Naive thymus-derived CD4-positive, alpha-beta T cell (primary cell): Measurements from ENCODE around the gene PKD2L2. TPM values are rescaled to one million over a fixed set of nuclear protein-coding genes. Genes with fewer than 3 reads are reported as not detected.

Experiments used
- ATAC-seq: fragments of 150-1000 bp; cut with Tn5 transposase; 2 replicates; pipeline ENCODE4 v1.10.0; 2021; ENCODE audit warnings: mild to moderate bottlenecking, moderate library complexity
- CTCF ChIA-PET: fragments of 350-600 bp; sonication (Branson Sonifier 250); formaldehyde crosslinking; loops from one replicate; lab custom pipeline; 2021; ENCODE audit warnings: antibody characterized with exemption; lab: Charles Lee
- POLR2A ChIA-PET: fragments of 350-600 bp; sonication (Branson Sonifier 250); formaldehyde crosslinking; loops from one replicate; lab custom pipeline; 2021; ENCODE audit warnings: antibody characterized with exemption, inconsistent platforms; lab: Charles Lee
- DNase-seq, 9 donors: peaks; one replicate each; pipeline versions ENCODE4 v3.0.0 to v3.0.0-alpha.2; 2020 to 2022; ENCODE audit warnings: mixed read lengths in 1 of 9
- H3K27ac ChIP-seq: one replicate; pipeline ENCODE4 v1.7.0; 2013; ENCODE audit warnings: mild to moderate bottlenecking, low read depth, low read length, moderate library complexity
- H3K27me3 ChIP-seq, 2 donors: one replicate each; pipeline ENCODE4 v1.7.0; 2013; ENCODE audit warnings: low read length in 2 of 2, mild to moderate bottlenecking in 2 of 2, moderate library complexity in 2 of 2; ENCODE audit not compliant: control insufficient read depth in 2 of 2, insufficient read depth in 2 of 2
- H3K36me3 ChIP-seq, 3 experiments: 1 replicate in 2 of 3; 2 replicates in 1 of 3; pipeline ENCODE4 v1.7.0; 2013; ENCODE audit warnings: low read length in 3 of 3, mild to moderate bottlenecking in 3 of 3, moderate library complexity in 1 of 3; ENCODE audit not compliant: insufficient read depth in 3 of 3, control insufficient read depth in 2 of 3
- H3K4me1 ChIP-seq, 2 donors: one replicate each; pipeline ENCODE4 v1.7.0; 2013; ENCODE audit warnings: low read length in 2 of 2, mild to moderate bottlenecking in 2 of 2, moderate library complexity in 1 of 2; ENCODE audit not compliant: control insufficient read depth in 2 of 2, insufficient read depth in 2 of 2
- H3K4me3 ChIP-seq: 2 replicates; pipeline ENCODE4 v1.7.0; 2013; ENCODE audit warnings: mild to moderate bottlenecking, low read length
- H3K9me3 ChIP-seq, 3 experiments: 1 replicate in 2 of 3; 2 replicates in 1 of 3; pipeline ENCODE4 v1.7.0; 2013; ENCODE audit warnings: low read length in 3 of 3; ENCODE audit not compliant: control insufficient read depth in 2 of 3
- H3K27ac Mint-ChIP-seq, 9 donors: one replicate each; pipeline ENCODE4 v1.8.0; 2020 to 2022; ENCODE audit warnings: mixed read lengths in 9 of 9, mild to moderate bottlenecking in 8 of 9, moderate library complexity in 5 of 9, inconsistent platforms in 2 of 9
- H3K27me3 Mint-ChIP-seq, 5 donors: one replicate each; pipeline ENCODE4 v1.8.0; 2021 to 2022; ENCODE audit warnings: mixed read lengths in 5 of 5, mild to moderate bottlenecking in 1 of 5
- H3K36me3 Mint-ChIP-seq, 5 donors: one replicate each; pipeline ENCODE4 v1.8.0; 2020 to 2022; ENCODE audit warnings: mixed read lengths in 5 of 5, mild to moderate bottlenecking in 3 of 5, inconsistent platforms in 1 of 5
- H3K4me1 Mint-ChIP-seq, 7 donors: one replicate each; pipeline ENCODE4 v1.8.0; 2020 to 2022; ENCODE audit warnings: mixed read lengths in 7 of 7, mild to moderate bottlenecking in 3 of 7, inconsistent platforms in 1 of 7
- H3K4me3 Mint-ChIP-seq, 10 donors: one replicate each; pipeline ENCODE4 v1.8.0; 2020 to 2022; ENCODE audit warnings: mild to moderate bottlenecking in 10 of 10, mixed read lengths in 10 of 10, moderate library complexity in 6 of 10, inconsistent platforms in 2 of 10
- H3K9me3 Mint-ChIP-seq, 11 donors: one replicate each; pipeline ENCODE4 v1.8.0; 2020 to 2022; ENCODE audit warnings: mixed read lengths in 11 of 11, mild to moderate bottlenecking in 4 of 11, inconsistent platforms in 1 of 11, moderate library complexity in 1 of 11
- intact Hi-C, 2 donors: fragments of 100-400 bp; cut with micrococcal nuclease; formaldehyde crosslinking; loops; one replicate each; pipeline ENCODE4 v1.15.1; 2023
- polyA plus RNA-seq, 2 donors: library from polyadenylated mRNA; unstranded; fragments of 300-500 nt; fragmentation: Illumina TruSeq; gene quantifications; one replicate each; pipeline ENCODE4 v1.2.3, GENCODE V29; 2021
- total RNA-seq, 6 experiments: library from RNA in 5 of 6; stranded (reverse) in 5 of 6; gene quantifications; 1 replicate in 5 of 6; 2 replicates in 1 of 6; pipeline ENCODE4 v1.2.3 and lab custom pipeline; 2021 to 2026

PKD2L2 gene
- total and polyA plus RNA-seq, 7 experiments from 2014 or later: 0.26 to 1.2 (median 0.46) TPM; not detected in 3

DNA sequence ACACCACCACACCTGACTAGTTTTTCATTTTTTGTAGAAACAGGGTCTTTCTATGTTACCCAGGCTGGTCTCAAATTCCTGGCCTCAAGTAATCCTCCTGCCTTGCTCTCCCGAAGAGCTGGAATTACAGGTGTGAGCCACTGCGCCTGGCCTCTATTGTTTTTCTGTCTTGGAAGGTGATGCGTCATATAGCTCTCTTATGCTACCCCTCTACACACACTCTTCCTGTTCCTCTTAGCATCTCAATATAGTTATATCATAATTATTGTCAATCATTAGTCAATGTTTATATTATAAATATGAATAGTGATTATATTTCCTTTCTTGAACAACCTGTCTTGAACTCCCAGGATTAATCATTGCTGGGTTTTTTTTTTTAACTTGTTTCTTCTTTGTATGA lies 7.3 kb downstream of the PKD2L2 start:
- Mint-ChIP-seq H3K27ac (peak overlapping the region in 1 of 9 donors; percentile 14), H3K27me3 (peaks cover 0 to 5% (median 4%) of the 10 kb centered on the region in 5 donors), H3K36me3 (no peaks in the 10 kb centered on the region), H3K9me3 (no peaks in the 10 kb centered on the region), H3K4me3 (no peak overlapping the region), H3K4me1 (peaks cover 0 to 5% (median 0%) of the 10 kb centered on the region in 7 donors)
- intact Hi-C loops: no loop called here
- no peak overlapping the region for H3K27ac ChIP-seq
- H3K36me3 ChIP-seq: no peaks in the 10 kb centered on the region
- no peaks in the 10 kb centered on the region for H3K4me1 ChIP-seq
- POLR2A ChIA-PET: interaction anchor here (0.7 kb wide), 1 partner anchor 43 kb away, joined by 3 read pairs; no protein-coding TSS in a partner anchor
- H3K27me3 ChIP-seq: no peaks in the 10 kb centered on the region
- CTCF ChIA-PET: interaction anchor here (0.6 kb wide), 1 partner anchor 136 kb away, joined by 11 read pairs; no protein-coding TSS in a partner anchor
- ATAC-seq: no peak
- no peaks in the 10 kb centered on the region for H3K9me3 ChIP-seq
- no peak for DNase-seq
- H3K4me3 ChIP-seq: no peak overlapping the region

GRCh38 chr5:137899493-137899892 lies 10.2 kb downstream of the PKD2L2 start:
- no peaks in the 10 kb centered on the region for H3K9me3 Mint-ChIP-seq
- no peaks in the 10 kb centered on the region for H3K36me3 Mint-ChIP-seq
- no peaks in the 10 kb centered on the region for H3K27me3 ChIP-seq
- peaks cover 0 to 5% (median 0%) of the 10 kb centered on the region in 7 donors for H3K4me1 Mint-ChIP-seq
- no peak overlapping the region for H3K27ac ChIP-seq
- no peaks in the 10 kb centered on the region for H3K36me3 ChIP-seq
- peaks cover 0 to 9% (median 4%) of the 10 kb centered on the region in 5 donors for H3K27me3 Mint-ChIP-seq
- POLR2A ChIA-PET: no interaction called here
- ATAC-seq: no peak
- H3K9me3 ChIP-seq: no peaks in the 10 kb centered on the region
- no peaks in the 10 kb centered on the region for H3K4me1 ChIP-seq
- H3K4me3 ChIP-seq: no peak overlapping the region
- no peak overlapping the region for H3K4me3 Mint-ChIP-seq
- no peak overlapping the region for H3K27ac Mint-ChIP-seq
- intact Hi-C loops: no loop called here
- no peak for DNase-seq
- CTCF ChIA-PET: no interaction called here

GRCh38 chr5:137901011-137901817 lies 12.0 kb downstream of the PKD2L2 start:
- Mint-ChIP-seq H3K4me3 (no peak overlapping the region), H3K27me3 (peaks cover 0 to 8% (median 0%) of the 10 kb centered on the region in 5 donors), H3K27ac (no peak overlapping the region), H3K36me3 (no peaks in the 10 kb centered on the region), H3K9me3 (no peaks in the 10 kb centered on the region), H3K4me1 (peaks cover 0 to 5% (median 0%) of the 10 kb centered on the region in 7 donors)
- Histone ChIP-seq H3K4me1 (no peaks in the 10 kb centered on the region), H3K9me3 (no peaks in the 10 kb centered on the region), H3K27ac (no peak overlapping the region), H3K27me3 (no peaks in the 10 kb centered on the region), H3K4me3 (no peak overlapping the region), H3K36me3 (no peaks in the 10 kb centered on the region)
- ChIA-PET CTCF (interaction anchor here (0.7 kb wide), 1 partner anchor 271 kb away, joined by 4 read pairs; no protein-coding TSS in a partner anchor), POLR2A (no interaction called here)
- intact Hi-C loops: no loop called here
- DNase-seq (no peak), ATAC-seq (no peak)

DNA sequence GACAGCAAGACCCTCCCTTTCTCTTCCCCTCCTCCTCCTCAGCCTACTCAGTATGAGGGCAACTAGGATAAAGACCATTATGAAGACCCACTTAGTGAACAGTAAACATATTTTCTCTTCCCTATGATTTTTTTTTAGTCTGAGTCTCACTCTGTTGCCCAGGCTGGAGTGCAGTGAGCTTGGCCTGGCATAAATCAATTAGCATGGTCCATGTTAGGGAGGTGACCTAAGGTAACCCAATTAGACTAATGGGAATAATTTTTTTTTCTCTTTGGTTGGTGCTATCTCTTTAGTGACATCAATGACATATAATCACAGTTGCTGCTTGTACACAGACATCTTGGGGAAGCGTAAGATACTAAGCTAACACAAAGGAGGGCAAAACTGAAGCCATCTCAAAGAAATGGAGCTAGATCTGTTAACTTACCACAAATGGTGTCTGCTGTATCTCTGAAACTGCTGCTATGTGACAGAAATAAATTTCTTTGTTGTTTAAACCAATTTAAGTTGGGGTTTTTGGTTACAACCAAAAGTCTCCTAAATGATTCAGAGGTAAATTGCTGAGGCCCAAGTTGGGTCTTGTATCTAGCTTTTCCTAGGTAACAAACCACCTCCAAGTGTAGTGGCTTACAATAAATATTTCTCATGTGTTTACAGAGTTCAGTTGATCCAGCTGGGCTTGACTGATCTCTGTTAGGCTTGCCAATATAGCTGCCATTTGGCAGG lies 13.3 kb downstream of the PKD2L2 start:
- DNase-seq (no peak), ATAC-seq (no peak)
- CTCF ChIA-PET: no interaction called here
- Histone ChIP-seq H3K9me3 (no peaks in the 10 kb centered on the region), H3K36me3 (no peaks in the 10 kb centered on the region), H3K27me3 (no peaks in the 10 kb centered on the region), H3K4me3 (no peak overlapping the region), H3K4me1 (no peaks in the 10 kb centered on the region), H3K27ac (no peak overlapping the region)
- Mint-ChIP-seq H3K36me3 (no peaks in the 10 kb centered on the region), H3K4me3 (no peak overlapping the region), H3K9me3 (no peaks in the 10 kb centered on the region), H3K27me3 (peaks cover 0 to 7% (median 0%) of the 10 kb centered on the region in 5 donors), H3K27ac (no peak overlapping the region), H3K4me1 (peaks cover 0 to 5% (median 0%) of the 10 kb centered on the region in 7 donors)
- intact Hi-C loops: no loop called here
- POLR2A ChIA-PET: interaction anchor here (1.2 kb wide), 1 partner anchor 13 kb away, joined by 3 read pairs; the partner anchor contains the start of gene PKD2L2

DNA sequence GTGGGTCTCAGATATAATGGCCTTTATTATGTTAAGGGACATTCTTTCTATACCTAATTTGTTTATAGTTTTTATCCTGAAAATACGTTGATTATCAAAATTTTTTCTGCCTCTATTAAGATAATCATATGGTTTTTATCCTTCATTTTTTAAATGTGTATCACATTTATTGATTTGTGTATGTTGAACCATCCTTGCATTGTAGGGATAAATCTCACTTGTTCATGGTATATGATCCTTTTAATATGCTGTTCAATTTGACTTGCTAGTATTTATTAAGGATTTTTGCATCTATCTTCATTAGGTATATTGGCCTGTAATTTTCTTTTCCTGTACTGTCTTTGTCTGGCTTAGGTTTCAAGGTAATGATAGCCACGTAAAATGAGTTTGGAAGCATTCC lies 25.5 kb downstream of the PKD2L2 start:
- Mint-ChIP-seq H3K9me3 (peaks cover 0 to 44% (median 21%) of the 10 kb centered on the region in 11 donors), H3K4me3 (no peak overlapping the region), H3K36me3 (peaks cover 0 to 9% (median 4%) of the 10 kb centered on the region in 5 donors), H3K27ac (no peak overlapping the region), H3K27me3 (peaks cover 2 to 17% (median 8%) of the 10 kb centered on the region in 5 donors), H3K4me1 (no peaks in the 10 kb centered on the region)
- ATAC-seq (no peak), DNase-seq (no peak)
- Histone ChIP-seq H3K27ac (no peak overlapping the region), H3K9me3 (peaks cover 0 to 8% (median 0%) of the 10 kb centered on the region in 3 experiments), H3K36me3 (no peaks in the 10 kb centered on the region), H3K27me3 (no peaks in the 10 kb centered on the region), H3K4me1 (no peaks in the 10 kb centered on the region), H3K4me3 (no peak overlapping the region)
- CTCF ChIA-PET: no interaction called here
- intact Hi-C loops: no loop called here
- POLR2A ChIA-PET: no interaction called here

GRCh38 chr5:137916923-137917322 lies 27.7 kb downstream of the PKD2L2 start:
- H3K27me3 ChIP-seq: no peaks in the 10 kb centered on the region
- H3K27ac ChIP-seq: no peak overlapping the region
- H3K27ac Mint-ChIP-seq: no peak overlapping the region
- H3K36me3 Mint-ChIP-seq: peaks cover 0 to 6% (median 4%) of the 10 kb centered on the region in 5 donors
- intact Hi-C loops: no loop called here
- H3K36me3 ChIP-seq: no peaks in the 10 kb centered on the region
- no peak for DNase-seq
- H3K4me3 Mint-ChIP-seq: peak overlapping the region in 1 of 10 donors; percentile 0
- ChIA-PET CTCF (no interaction called here), POLR2A (no interaction called here)
- no peaks in the 10 kb centered on the region for H3K4me1 ChIP-seq
- peaks cover 0 to 17% (median 0%) of the 10 kb centered on the region in 5 donors for H3K27me3 Mint-ChIP-seq
- no peaks in the 10 kb centered on the region for H3K4me1 Mint-ChIP-seq
- H3K9me3 ChIP-seq: peaks cover 0 to 8% (median 0%) of the 10 kb centered on the region in 3 experiments
- peaks cover 0 to 33% (median 19%) of the 10 kb centered on the region in 11 donors for H3K9me3 Mint-ChIP-seq
- H3K4me3 ChIP-seq: no peak overlapping the region
- no peak for ATAC-seq
